SIG-M5 treated with dmso at 0.1 percent for 504 hours (cell line): ENCODE results near the gene NOTUM.

Experiments used
- DNase-seq: peaks from one replicate; lab custom pipeline; 2025; ENCODE audit not compliant: unreplicated experiment; lab: John Stamatoyannopoulos, UW

Gene NOTUM

GRCh38 chr17:81978524-81979298, 17.7 kb upstream of the NOTUM start:
- DNase-seq: no peak

GRCh38 chr17:81977211-81977808, 16.3 kb upstream of the NOTUM start, which contains the start of gene ASPSCR1:
ASPSCR1 (plus strand) TSS chr17:81977629; CDS start chr17:81977647, 18 bp downstream.
- peak; percentile 84 for DNase-seq

GRCh38 chr17:81976332-81977210, 15.6 kb upstream of the NOTUM start:
- DNase-seq: no peak

GRCh38 chr17:81973432-81973831, 12.4 kb upstream of the NOTUM start:
- no peak for DNase-seq

GRCh38 chr17:81968850-81969812, 8.1 kb upstream of the NOTUM start:
- DNase-seq: no peak

GRCh38 chr17:81968396-81968745, 7.4 kb upstream of the NOTUM start:
- no peak for DNase-seq

GRCh38 chr17:81967533-81968395, 6.8 kb upstream of the NOTUM start:
- peak; percentile 66 for DNase-seq

GRCh38 chr17:81967244-81967532, 6.2 kb upstream of the NOTUM start:
- DNase-seq: no peak

GRCh38 chr17:81966343-81967243, 5.6 kb upstream of the NOTUM start:
- peak; percentile 45 for DNase-seq

GRCh38 chr17:81964081-81964849, 3.3 kb upstream of the NOTUM start:
- DNase-seq: no peak

- no peak for DNase-seq
Measured at GRCh38 chr17:81962499-81963441, 1.8 kb upstream of the NOTUM start.

- DNase-seq: no peak
Measured at GRCh38 chr17:81961521-81962498, 823 bp upstream of the NOTUM start.

GRCh38 chr17:81960130-81960958, 643 bp downstream of the NOTUM start:
- DNase-seq: no peak

- no peak for DNase-seq
Measured at GRCh38 chr17:81959362-81960129, 1.4 kb downstream of the NOTUM start.
